Smooth muscle cell of the umbilical artery (primary cell): Measurements from ENCODE around the gene TMEM38B. TPM values are rescaled to one million over a fixed set of nuclear protein-coding genes. Genes with fewer than 3 reads are reported as not detected.

Experiments
- total RNA-seq: library from RNA; depleted of rRNA; stranded (reverse); fragments of >200 nt; gene quantifications from 2 replicates; pipeline ENCODE4 v1.2.3, GENCODE V29; 2014

Gene TMEM38B
- total RNA-seq: 15.7 and 29.4 TPM in 2 replicates

DNA sequence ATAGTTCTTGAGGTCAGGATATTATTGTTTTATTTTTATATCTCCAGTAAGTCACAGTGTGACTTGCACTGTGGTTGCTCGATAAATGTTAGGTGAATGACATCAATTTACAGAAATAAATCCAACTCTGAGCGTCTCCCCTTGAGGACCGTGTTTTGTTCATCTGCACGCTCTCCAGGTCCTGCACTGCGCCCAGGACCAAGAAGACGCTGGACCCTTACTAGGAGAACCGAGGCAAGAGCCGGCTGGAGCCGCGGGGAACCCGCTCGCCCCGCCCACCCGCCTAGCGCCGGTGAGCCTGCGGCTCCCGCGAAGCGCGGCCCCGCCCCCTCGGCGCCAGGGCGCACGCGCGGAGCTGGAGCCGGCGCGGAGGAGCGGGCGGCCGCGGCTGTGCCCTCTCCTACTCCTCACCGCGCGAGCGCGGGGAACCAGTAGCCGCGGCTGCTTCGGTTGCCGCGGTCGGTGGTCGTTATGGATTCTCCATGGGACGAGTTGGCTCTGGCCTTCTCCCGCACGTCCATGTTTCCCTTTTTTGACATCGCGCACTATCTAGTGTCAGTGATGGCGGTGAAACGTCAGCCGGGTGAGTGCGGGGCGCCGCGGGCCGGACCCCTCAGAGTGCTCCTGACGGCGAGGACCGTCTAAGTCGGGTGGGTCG lies at the start of gene TMEM38B:
Gene TMEM38B (plus strand): TSS at position 352 of the 658 bp plus-strand sequence. CDS start 120 bp downstream, at position 472.

DNA sequence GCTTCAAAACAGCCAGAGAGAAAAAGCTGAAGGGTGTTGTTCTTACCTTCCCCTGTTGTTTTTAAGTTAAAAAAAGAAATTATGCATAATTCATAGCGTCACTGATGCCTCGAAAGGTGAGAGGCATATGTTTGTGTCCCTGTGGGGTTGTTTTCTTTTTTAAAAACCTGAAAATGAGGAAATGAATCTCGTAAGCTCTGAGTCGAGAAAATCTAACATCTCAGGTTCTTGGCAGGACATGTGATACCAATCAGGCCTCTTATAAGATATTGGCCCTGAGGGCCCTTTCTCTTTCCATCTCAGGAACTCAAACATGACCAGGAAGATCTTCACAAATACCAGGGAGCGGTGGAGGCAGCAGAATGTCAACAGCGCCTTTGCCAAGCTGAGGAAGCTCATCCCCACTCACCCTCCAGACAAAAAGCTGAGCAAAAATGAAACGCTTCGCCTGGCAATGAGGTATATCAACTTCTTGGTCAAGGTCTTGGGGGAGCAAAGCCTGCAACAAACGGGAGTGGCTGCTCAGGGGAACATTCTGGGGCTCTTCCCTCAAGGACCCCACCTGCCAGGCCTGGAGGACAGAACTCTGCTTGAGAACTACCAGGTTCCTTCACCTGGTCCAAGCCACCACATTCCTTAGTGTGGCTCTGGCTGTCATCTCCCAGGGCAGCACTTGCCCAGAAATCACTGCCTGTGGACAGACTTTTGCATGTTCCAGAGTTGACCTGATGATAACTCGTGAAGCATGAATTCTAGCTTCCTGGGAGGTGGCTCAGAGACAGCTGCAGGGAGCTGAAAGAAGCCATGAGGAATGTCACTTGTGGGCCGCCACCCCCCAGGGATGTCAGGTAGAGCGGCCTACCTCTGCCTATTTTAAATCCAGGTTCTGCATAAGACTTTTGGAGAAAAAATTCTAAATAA lies 31.9 kb upstream of the TMEM38B start, which contains the start of gene TAL2:
Gene TAL2 (plus strand): TSS at position 274 of the 921 bp plus-strand sequence. CDS start 40 bp downstream, at position 314.

Other genes with a start within 250 kb of the TMEM38B start
- 6.8 and 8.7 TPM in 2 replicates for gene FSD1L, start 246.5 kb upstream of the TMEM38B start, total RNA-seq
- gene FKTN, start 136.4 kb upstream of the TMEM38B start, total RNA-seq: 34.7 and 62.7 TPM in 2 replicates
- gene TAL2, start 32.1 kb upstream of the TMEM38B start, total RNA-seq: not detected in 2 replicates